BE2C (cell line): ENCODE results near the gene PGP.

Source experiments
- DNase-seq: peaks from one replicate; pipeline ENCODE4 v3.0.0-alpha.2; 2020
- H3K27me3 ChIP-seq: fragments of 250-450 bp; sonication (Bioruptor Pico); 2 replicates; pipeline ENCODE4 v1.5.1; 2020; ENCODE audit warnings: mild to moderate bottlenecking
- H3K36me3 ChIP-seq: fragments of 250-450 bp; sonication (Bioruptor Pico); 2 replicates; pipeline ENCODE4 v1.5.1; 2020; ENCODE audit warnings: mild to moderate bottlenecking
- H3K4me1 ChIP-seq: fragments of 250-450 bp; sonication (Bioruptor Pico); 2 replicates; pipeline ENCODE4 v1.5.1; 2020
- H3K4me3 ChIP-seq: 2 replicates; pipeline ENCODE4 v1.5.1; 2011; ENCODE audit warnings: low read depth, low read length
- H3K9me3 ChIP-seq: fragments of 250-450 bp; sonication (Bioruptor Pico); 2 replicates; pipeline ENCODE4 v1.5.1; 2020
- TF ChIP-seq, protein P1 (sequence below): IDR thresholded peaks from 2 replicates; pipeline ENCODE4 v1.5.1; 2012; ENCODE audit warnings: mild to moderate bottlenecking, low read depth, low read length

The PGP gene

DNA sequence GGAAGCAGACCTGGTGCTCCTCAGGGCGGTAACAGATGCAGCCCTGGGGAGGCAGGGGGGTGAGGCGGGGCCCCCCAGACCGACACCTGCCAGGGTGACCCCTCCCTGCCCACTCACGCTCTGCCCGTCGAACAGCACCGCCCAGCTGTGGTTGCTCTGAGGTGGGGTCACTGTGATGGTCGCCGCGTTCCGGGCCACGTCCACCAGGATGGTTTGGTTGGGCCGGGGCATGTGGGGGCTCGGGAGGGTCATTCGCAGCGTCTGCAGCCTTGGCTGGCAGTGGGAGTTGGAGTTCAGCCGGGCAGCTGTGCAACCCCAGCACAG is 4.7 kb downstream of the PGP start:
- Histone ChIP-seq H3K27me3 (no peaks in the 10 kb centered on the region), H3K9me3 (no peaks in the 10 kb centered on the region), H3K4me3 (no peak overlapping the region), H3K36me3 (peaks cover 47% of the 10 kb centered on the region), H3K4me1 (peaks cover 21% of the 10 kb centered on the region)
- TF ChIP-seq, protein P1, sequence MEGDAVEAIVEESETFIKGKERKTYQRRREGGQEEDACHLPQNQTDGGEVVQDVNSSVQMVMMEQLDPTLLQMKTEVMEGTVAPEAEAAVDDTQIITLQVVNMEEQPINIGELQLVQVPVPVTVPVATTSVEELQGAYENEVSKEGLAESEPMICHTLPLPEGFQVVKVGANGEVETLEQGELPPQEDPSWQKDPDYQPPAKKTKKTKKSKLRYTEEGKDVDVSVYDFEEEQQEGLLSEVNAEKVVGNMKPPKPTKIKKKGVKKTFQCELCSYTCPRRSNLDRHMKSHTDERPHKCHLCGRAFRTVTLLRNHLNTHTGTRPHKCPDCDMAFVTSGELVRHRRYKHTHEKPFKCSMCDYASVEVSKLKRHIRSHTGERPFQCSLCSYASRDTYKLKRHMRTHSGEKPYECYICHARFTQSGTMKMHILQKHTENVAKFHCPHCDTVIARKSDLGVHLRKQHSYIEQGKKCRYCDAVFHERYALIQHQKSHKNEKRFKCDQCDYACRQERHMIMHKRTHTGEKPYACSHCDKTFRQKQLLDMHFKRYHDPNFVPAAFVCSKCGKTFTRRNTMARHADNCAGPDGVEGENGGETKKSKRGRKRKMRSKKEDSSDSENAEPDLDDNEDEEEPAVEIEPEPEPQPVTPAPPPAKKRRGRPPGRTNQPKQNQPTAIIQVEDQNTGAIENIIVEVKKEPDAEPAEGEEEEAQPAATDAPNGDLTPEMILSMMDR: no peak
- DNase-seq: no peak

DNA sequence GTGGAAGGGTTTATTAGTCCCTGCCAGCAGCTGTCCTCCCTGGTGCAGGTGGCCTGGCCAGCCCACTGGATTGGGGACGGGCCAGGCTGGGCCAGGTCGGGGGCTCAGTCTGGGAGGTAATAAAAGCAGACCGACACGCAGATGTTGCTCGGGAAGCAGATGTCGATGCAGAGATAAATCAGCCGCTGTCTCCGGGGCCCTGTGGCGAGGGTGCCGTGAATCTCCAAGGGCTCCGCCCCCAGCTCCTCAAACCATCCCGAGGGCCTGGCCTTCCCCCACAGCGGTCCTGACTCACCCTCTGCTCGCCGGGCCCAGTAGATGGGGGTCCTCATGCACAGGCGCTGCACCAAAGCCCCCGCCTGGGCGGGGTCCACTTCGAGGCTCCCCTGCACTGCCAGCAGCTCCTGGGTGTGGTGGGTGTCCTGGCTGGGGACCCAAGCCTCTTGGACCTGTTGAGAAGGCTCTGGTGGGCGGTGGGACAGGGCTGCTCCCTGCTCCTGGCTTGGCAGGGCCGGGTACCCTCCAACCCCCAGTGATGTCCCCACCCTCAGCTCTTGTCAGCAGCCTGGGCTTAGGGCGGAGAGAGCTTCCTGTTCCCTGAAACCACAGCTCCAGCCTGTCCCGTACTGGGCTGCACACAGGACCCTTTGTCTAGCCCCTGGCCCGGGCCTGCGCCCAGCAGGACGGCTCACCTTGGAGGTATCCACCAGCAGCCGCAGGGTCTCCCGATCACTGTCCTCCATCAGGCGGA is 5.2 kb downstream of the PGP start:
- DNase-seq: no peak
- Histone ChIP-seq H3K36me3 (peaks cover 47% of the 10 kb centered on the region), H3K4me3 (no peak overlapping the region), H3K27me3 (no peaks in the 10 kb centered on the region), H3K9me3 (no peaks in the 10 kb centered on the region), H3K4me1 (peaks cover 21% of the 10 kb centered on the region)
- TF ChIP-seq, protein P1: no peak

DNA sequence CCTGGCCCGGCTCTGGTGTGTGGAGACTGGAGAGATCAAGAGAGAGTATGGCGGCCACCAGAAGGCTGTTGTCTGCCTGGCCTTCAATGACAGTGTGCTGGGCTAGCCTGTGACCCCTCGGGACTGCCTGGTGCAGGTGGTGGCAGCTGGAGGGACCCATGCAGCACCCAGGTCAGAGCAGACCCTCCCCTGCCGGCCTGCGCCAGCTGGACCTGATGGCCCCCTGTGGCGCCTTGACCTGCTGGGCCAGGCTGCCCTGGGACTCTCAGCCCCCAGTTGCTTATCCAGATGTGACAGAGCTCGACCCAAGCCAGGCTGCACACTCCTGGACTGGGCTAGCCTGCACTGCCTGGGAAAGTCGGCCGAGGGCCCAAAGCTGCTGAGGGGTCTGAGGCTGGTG is 5.9 kb downstream of the PGP start:
- Histone ChIP-seq H3K4me3 (no peak overlapping the region), H3K9me3 (no peaks in the 10 kb centered on the region), H3K27me3 (no peaks in the 10 kb centered on the region), H3K36me3 (peaks cover 47% of the 10 kb centered on the region), H3K4me1 (peaks cover 21% of the 10 kb centered on the region)
- TF ChIP-seq, protein P1: no peak
- no peak for DNase-seq

- H3K27me3 ChIP-seq: no peaks in the 10 kb centered on the region
- DNase-seq: no peak
- peaks cover 47% of the 10 kb centered on the region for H3K36me3 ChIP-seq
- TF ChIP-seq, protein P1: no peak
- H3K4me3 ChIP-seq: no peak overlapping the region
- no peaks in the 10 kb centered on the region for H3K9me3 ChIP-seq
- peaks cover 21% of the 10 kb centered on the region for H3K4me1 ChIP-seq
Observed at GRCh38 chr16:2208308-2208707, 6.3 kb downstream of the PGP start.

DNA sequence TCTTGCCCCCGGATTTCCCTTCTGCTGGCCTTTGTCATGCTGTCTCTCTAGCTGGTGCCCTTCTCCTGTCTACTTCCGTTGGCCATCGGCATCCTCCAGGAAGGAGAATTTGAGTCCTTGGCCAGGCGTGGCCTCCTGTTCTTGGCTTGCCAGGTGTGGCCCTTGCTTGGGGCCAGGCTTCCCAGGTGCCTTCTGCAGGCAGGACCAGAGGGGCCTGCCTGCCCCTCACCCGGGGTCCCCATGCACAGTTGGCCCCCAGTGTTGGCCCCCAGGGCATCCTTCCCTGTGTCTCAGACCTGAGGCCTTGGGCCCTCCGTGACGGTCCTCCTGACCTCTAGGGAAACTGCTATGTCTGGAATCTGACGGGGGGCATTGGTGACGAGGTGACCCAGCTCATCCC is 6.8 kb downstream of the PGP start:
- TF ChIP-seq, protein P1: no peak
- no peak for DNase-seq
- Histone ChIP-seq H3K9me3 (no peaks in the 10 kb centered on the region), H3K27me3 (no peaks in the 10 kb centered on the region), H3K4me1 (peaks cover 20% of the 10 kb centered on the region), H3K4me3 (no peak overlapping the region), H3K36me3 (peaks cover 46% of the 10 kb centered on the region)

DNA sequence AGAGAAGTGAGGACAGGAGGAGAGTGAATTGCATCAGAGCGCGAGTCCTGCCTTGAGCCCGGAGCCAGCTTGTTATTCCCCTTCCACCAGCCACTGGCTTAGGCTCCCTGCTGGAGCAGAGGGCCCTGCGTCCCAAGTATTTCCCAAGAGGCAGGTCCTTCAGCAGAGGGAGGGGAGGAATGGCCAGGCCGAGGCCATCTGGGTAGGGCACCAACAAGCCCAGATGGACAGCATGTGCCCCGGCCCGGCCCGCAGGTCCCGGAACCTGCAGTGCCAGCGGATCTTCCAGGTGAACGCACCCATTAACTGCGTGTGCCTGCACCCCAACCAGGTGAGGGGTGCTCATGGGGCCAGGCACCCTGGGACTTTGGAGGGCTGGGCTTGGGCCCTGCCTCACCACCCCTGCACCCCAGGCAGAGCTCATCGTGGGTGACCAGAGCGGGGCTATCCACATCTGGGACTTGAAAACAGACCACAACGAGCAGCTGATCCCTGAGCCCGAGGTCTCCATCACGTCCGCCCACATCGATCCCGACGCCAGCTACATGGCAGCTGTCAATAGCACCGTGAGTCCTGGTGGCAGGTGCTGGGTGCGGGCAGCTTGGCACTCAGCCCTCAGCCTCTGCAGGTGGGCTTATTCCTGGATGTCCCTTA is 7.7 kb downstream of the PGP start:
- DNase-seq: no peak
- Histone ChIP-seq H3K36me3 (peaks cover 36% of the 10 kb centered on the region), H3K4me1 (peaks cover 13% of the 10 kb centered on the region), H3K4me3 (no peak overlapping the region), H3K9me3 (no peaks in the 10 kb centered on the region), H3K27me3 (no peaks in the 10 kb centered on the region)
- TF ChIP-seq, protein P1: no peak
